Measurements from ENCODE around the gene ALG12.
"Not testable (repeated sequence)": the region's sequence is repeated elsewhere in the genome, so short reads cannot be mapped to it uniquely, and the experiment has no call there.

ALG12 gene

DNA sequence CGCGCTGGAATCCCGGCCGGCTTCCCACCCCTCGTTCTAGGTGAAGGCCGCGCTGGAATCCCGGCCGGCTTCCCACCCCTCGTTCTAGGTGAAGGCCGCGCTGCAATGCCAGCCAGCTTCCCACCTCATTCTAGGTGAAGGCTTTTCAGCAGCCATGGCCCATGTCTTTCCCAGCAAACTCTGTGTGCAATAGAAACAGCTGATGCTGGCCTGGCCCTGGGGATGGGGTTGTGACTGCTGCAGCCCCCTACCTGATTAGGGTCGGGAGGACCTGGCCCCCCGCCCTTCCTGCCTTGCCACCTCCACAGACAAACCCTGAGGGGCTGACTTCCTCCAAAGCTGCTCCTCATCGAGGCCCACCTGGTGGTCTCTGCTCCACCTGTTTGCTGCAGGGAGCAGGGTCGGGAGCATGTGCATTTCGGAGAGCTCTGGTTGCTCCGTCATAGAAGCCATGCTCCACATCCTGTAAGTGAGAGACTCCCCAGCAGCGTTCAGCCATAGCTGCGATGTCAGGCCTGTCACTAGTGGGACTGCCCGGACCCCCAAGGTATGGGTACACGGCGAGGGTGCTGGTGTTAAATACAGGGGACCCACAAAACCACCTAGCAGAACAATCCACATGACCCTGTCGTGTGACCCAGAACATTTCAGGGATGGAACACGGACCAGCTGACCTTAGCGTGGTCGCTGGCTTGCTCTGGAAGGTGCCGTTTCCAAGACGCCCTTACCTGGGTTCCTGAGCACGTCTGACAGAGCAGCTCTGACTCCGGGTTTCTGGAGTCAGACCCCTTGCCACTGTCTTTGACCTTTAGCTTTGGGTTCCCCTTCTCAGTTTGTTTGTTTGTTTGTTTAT lies 61.2 kb downstream of the ALG12 start:
- intact Hi-C loops (cut with DNase I): no loop called here
- peak in 1 of 10 donors; percentile 74 for DNase-seq

DNA sequence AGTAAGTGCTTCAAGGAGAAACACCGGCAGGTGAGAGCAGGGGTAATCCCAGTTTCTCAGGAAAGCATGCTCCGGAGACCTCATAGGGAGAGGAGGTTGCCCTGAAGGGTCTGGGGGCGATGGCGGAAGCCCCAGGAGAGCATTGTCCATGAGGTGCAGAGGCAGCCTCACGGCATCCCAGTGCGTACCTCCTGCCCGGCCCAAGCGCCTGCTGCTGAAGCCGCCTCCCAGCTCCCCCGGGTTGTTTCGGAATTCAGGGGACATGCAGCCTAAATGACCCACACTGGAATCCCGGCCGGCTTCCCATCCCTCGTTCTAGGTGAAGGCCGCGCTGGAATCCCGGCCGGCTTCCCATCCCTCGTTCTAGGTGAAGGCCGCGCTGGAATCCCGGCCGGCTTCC lies 61.9 kb downstream of the ALG12 start:
- peak in 1 of 10 donors; percentile 76 for DNase-seq
- intact Hi-C loops (cut with DNase I): no loop called here

DNA sequence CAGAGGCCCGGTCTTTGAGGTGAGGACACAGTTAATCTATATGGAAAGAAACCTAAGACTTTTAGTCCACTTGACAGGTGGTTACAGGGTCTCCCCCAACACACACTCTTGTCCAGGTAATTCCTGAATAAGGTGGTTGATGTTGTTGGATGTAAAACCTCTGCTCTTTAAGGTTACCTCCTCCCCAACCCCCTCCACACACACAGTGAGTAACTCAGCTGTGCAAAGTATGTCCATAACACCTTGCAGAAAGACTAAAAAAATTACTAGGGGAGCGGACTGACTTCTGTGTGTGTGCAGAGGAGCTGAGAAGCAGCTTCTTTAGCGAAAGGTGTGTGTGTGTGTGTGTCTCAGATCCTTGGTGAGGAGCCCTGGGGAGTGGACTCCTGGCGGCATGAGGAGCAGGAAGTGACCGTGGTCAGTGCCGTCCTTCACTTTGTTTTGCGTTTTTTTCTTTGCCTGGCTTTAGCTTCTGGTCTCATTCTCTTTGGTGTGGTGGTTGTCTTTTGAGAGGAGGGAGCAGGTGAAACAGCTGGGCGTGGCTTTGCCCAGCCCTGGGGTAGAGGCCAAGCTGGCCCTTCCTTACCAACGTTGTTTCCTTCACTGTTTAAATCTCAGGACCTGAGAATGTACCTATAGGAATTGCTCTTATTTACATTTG lies 62.9 kb downstream of the ALG12 start:
- intact Hi-C loops (cut with DNase I): no loop called here
- DNase-seq: peak in 1 of 10 donors; percentile 55

DNA sequence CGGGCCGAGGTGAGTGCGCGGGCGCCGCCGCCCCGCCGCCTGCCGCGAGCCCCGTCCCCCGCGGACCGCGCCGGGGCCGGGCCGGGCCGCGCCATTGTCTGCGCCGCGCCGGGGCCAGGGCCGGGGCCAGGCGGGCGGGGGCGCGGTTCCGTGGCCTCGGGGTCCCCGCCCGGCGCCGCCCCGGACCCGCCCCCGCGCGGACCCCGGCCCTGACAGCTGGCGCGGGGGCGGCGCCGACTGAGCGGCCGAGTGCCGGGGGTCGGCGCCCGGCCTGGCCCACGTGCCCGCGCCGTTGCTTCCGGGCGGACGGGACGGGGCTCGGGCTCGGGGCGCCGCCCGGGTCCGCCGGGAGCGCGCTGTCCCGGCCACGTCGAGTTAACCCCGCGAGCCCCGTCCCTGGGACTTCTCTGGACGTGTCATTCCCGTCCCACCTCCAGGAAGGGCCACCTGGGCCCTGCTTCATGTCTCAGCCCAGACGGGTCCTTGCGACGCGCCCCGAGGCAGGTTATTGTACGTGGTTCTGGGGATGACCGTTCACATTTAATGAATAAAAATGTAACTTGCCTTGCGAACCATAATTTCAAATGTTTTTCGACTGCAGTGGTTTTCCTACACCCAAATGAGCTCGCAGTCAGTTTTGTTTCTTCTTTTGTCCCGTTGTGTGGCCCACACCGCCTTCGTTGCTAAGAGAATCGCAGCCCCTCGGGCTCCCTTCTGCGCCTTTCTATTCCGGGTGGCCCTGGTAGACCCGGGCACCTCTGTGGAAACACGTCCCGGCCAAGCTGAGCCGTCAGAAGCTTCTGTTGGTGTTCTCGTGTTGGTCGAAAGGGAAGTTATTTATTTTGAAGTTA lies 64.0 kb downstream of the ALG12 start:
- intact Hi-C loops (cut with DNase I): loop anchor here (2.0 kb wide), 2 partner anchors 27 to 65 kb away; partner anchors contain the start of genes ALG12, BRD1 and CRELD2
- peak in 2 of 10 donors; percentile 82 to 84 for DNase-seq

DNA sequence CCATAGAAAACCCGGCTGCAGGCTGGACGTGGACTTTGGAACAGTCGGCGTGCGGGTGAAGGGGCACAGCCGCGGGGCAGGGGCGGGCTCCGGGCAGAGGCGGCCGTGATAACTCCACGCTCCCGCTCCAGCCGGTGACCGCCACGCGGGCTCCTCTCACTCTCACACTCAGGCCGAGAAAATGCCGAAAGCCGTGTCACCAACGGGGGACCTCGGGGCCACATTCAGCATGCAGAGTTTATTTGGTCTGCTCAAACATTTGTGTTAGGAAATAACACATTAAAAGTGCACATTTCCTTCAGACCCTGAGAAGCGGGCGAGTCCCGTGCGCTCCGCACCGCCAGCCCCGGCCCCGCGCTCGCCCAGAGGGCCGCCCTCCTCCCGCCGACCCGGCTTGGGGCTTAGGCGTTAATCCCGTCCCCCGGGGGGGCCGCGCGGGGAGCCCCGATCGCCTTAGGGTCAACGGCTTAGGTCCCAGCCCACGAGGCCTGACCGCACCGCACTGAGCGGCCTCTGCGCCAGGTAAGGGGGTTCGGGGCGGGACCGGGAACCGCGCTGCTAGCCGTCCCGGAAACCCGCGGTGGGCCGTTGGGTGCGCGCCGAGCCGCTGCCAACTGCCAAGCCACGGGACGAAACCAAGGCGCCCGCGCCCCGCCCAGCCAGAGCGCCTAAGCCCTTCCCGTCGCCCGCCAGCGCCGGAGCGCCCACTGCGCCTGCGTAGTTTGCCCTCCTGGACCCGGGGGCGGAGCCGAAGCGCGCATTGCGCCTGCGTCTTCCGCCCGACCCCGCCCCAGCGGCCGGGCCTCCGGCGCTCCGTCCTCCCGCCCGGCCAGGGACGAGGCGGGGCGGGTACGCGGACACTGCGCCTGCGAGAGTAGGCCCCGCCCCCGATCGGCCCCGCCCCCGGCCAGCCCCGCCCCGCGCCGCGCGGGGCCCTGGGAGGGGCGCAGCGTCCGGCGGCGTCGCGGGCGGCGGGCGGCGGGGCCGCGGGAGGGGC lies 65.0 kb downstream of the ALG12 start, which contains the start of gene ZBED4:
ZBED4 (plus strand) TSS at position 947 of the 997 bp plus-strand sequence. CDS start 29,819 bp downstream, outside the sequence.
- intact Hi-C loops (cut with DNase I): loop anchor here (2.0 kb wide), 2 partner anchors 26 to 66 kb away; partner anchors contain the start of genes ALG12, BRD1 and CRELD2
- DNase-seq: peak; percentile 89 to 99 (median 92)

DNA sequence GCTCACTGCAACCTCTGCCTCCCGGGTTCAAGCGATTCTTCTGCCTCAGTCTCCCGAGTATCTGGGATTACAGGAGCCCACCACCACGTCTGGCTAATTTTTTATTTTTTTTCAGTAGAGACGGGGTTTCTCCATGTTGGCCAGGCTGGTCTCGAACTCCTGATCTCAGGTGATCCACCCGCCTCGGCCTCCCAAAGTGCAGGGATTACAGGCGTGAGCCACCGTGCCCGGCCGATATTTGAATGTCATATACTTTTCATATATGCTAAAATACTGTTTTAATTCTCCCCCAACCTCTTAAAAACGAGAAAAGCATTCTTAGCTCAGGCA lies 65.7 kb downstream of the ALG12 start:
- intact Hi-C loops (cut with DNase I): loop anchor here (2.0 kb wide), 2 partner anchors 26 to 66 kb away; partner anchors contain the start of genes ALG12, BRD1 and CRELD2
- not testable (repeated sequence) for DNase-seq

DNA sequence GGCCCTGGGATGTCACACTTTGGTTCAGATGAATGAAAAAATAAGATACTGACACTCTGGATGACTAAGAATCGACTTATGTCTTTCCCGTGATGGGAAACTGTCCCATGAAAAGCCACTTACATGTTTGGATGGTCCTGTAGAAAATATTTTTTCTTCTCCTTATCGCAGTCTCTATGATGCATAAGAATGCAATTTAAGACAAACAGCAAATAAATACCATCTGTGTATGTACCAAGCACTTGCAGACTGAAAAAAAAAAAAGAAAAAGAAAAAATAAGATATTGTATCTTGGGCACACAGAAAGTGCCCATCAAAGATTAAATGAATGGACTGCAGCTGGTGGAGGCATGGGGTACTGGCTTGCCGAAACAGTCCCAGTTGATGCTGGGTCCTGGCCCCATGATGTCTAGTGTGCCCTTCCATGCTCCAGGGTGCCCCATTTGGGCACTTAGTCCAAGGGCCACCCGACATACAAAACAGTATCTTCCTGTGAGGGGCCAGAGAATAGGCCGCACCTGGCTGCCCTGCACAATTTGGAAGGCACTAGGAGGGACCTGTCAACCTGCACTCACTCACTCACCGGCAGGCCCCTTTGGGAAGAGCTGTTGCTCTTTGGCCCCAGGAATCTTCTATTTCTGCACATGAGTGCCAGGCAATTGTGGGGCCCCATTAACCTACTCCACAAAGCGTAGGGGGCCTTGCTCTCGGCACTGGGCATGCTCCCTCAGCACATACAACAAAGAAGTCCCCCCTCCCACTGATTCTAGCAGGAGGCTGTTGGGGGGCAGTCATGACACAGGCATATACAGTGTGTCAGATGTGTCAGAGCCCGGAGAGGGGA lies 67.1 kb downstream of the ALG12 start:
- intact Hi-C loops (cut with DNase I): no loop called here
- DNase-seq: peak in 1 of 10 donors; percentile 27

Data from posterior cingulate gyrus (tissue), 11 donors.